GM19468 (cell line): ENCODE measurements around the gene BNIP3.

Experiments
- ATAC-seq: cut with Tn5 transposase; IDR thresholded peaks from one replicate; pipeline ENCODE4 v1.9.1; 2021; ENCODE audit warnings: mild to moderate bottlenecking, moderate library complexity, moderate number of reproducible peaks; ENCODE audit not compliant: unreplicated experiment; ENCODE audit errors: extremely low read depth

The BNIP3 gene, protein sequence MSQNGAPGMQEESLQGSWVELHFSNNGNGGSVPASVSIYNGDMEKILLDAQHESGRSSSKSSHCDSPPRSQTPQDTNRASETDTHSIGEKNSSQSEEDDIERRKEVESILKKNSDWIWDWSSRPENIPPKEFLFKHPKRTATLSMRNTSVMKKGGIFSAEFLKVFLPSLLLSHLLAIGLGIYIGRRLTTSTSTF

DNA sequence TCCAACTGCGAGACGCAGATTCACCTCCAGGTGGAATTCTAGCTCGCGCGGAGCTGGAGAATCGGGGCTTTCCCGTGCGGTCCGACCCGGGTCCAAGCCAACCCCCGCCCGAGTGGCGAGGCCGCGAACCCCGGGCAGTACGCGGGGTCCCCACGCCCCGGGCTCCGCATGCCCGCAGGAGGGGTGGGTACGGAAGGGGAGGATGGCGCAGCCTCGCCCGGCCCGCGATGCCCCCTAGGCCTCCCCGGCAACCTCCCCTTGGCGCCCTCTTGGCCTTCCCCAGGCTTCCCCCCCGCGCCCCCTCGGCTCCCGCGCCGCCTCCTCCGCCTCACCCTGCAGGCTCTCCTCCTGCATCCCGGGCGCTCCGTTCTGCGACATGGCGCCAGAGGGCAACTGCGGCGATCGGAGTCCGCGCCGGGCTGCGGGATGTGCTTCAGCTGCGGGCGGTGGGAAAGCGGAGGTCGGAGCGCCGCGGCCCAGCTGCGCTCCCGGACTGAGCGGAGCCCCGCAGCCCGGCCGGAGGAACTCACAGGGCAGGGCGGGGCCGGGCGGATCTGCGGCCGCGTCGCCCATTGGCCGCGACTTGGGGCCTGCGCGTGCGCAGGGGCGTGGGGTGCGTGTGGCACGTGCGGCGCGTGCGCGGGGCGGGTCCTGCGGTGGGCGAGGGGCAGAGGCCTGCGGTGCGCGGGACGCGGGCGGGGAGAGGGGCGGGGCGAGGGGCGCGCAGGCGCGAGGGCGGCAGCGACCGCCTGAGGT, at the start of gene BNIP3:
Gene BNIP3, minus strand, starts transcription at position 495 of the 756 bp plus-strand sequence. Its CDS starts 117 bp downstream, at position 378.
- peak; percentile 81 for ATAC-seq

GRCh38 chr10:132030898-132031463, 49.3 kb upstream of the BNIP3 start:
- ATAC-seq = no peak

GRCh38 chr10:132028706-132029105, 47.0 kb upstream of the BNIP3 start:
- ATAC-seq = no peak

DNA sequence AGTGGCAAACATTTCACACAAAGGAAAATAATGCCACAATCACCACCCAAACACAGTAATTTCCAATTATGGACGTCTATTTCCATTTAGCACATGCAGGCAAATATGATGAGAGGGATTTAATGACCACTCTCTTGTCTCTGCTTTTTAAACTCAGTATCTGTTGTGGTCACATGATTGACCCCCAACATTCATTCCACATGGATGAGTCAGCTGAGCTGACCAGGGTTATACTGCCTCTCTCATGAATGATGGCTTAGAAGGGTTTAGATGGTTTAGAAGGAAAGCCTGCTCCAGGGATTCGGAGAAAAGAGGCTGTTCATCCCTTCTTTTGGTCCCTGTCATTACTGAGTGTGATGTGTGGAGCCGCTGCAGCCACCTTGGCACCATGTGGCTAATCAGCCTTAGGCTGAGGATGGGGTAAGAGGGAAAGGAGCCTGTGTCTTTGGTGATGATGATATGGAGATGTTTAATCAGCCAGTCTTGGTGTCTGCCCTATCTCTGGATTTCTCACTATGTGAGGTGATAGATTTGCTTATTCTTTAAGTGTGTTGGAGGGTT, 45.8 kb upstream of the BNIP3 start:
- ATAC-seq = no peak

DNA sequence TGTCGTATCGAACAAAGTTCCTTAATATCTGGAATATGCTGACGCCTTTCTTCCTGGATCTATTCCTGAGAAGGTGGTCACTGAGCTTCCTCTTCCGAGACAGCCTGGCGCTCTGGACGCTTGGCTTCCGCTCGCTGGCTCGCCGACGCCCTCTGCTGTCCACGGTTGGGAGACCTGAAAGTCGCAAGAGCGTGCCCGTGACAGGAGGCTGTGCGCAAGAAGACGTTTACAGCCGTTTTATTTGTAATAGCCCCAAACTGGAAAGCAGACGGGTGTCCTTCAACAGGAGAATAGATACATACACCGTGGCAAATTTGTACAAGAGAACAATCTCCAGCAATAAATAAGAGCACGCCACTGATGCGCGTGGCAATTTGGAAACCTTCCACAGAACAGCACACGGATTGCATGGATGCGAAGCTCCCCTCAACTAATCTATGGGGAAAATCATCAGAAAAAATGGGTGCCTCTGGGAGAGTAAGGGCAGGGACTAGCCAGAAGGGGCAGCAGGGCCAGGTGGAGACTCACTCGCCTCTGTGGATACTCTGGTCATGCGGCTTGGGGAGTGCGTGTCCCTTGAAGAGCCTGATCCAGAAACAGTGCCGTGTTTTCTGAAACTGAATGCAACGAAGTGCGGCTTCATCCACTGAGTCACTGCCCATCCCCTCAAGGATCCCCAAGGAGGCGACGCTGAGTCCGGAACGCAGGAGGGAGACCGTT, 41.5 kb upstream of the BNIP3 start:
- no peak for ATAC-seq

DNA sequence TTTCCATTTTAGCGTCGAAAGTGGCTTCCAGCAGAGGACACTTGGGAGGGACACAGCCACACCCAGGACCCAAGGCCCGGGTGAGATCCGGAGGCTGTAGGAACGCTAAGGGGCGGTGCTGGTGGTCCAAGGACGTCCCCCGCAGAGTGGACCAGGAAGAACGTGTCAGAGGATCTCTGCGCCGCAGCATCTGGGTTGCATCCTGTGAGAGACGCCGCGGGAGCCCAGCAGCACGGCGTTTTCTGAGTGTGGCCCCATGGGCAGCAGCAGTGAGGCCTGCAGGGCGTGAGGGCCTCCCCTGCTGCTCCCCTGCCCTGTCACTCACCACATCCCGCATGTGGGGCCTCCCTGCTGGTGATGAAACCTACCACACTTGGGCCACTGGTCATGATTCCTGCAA, 40.5 kb upstream of the BNIP3 start:
- no peak for ATAC-seq

- no peak for ATAC-seq
These were observed 39.9 kb upstream of the BNIP3 start for GRCh38 chr10:132021504-132022143.

- ATAC-seq = no peak
These were observed 39.3 kb upstream of the BNIP3 start for GRCh38 chr10:132021046-132021445.

DNA sequence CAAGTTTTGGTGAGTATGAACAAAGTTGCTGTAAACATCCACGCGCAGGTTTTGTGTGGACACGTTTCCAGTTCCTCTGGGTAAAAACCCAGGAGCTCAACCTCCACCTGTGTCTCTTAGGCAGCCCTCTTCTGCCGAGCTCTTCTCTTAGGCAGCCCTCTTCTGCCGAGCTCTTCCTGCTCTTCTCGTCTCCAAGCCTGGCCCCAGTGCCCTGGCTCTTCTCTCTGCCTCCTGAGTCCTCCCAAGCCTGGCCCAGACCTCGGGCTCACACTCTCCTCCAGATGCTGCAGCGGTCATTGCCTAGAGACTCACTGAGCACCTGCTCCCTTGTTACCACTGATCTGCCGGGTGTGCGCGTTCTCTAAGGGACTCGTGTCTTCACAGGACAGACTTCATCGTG, 38.7 kb upstream of the BNIP3 start:
- no peak for ATAC-seq

DNA sequence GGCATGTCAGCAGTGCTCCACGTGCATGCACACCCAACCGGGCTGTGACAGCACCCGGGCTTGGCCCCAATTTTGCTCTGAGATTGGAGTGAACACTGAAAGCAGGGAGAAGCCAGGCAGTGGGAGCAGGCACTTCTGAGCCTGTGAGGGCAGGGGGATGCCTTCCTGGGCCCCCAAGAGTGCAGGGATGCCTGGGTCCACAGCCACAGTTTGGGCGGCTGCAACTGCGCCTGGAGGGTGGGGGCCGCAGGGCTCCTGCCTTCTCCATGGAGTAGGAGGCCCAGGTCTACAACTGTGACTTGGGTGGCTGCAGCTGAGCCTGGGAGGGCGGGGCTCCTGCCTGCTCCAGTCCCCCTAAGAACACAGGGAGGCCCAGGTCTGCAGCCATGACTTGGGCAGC, 37.6 kb upstream of the BNIP3 start:
- ATAC-seq = no peak

GRCh38 chr10:132018446-132018845, 36.7 kb upstream of the BNIP3 start:
- ATAC-seq = no peak

DNA sequence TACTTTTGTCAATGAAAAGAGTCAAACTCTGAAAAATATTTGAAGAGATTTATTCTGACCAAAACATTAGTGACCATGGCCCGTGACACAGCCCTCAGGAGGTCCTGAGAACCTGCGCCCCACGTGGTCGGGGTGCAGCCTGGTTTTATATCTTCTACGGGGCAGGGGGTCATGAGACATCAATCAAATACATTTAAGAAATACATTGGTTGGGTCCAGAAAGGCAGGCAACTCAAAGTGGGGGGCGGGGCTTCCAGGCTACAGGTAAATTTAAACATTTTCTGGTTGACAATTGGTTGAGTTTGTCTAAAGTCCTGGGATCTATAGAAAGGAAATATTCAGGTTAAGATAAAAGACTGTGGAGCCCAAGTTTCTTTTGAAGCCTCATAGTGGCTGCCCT, 34.8 kb upstream of the BNIP3 start:
- no peak for ATAC-seq

GRCh38 chr10:132011445-132011844, 29.7 kb upstream of the BNIP3 start:
- ATAC-seq = no peak

GRCh38 chr10:132011024-132011423, 29.3 kb upstream of the BNIP3 start:
- no peak for ATAC-seq

GRCh38 chr10:132010483-132010882, 28.8 kb upstream of the BNIP3 start:
- ATAC-seq = no peak

GRCh38 chr10:132009575-132009974, 27.9 kb upstream of the BNIP3 start:
- ATAC-seq = no peak

- no peak for ATAC-seq
These were observed 26.0 kb upstream of the BNIP3 start for GRCh38 chr10:132007681-132008080.

GRCh38 chr10:132006966-132007365, 25.2 kb upstream of the BNIP3 start:
- no peak for ATAC-seq

- no peak for ATAC-seq
These were observed 23.4 kb upstream of the BNIP3 start for GRCh38 chr10:132005147-132005546.

- no peak for ATAC-seq
These were observed 22.3 kb upstream of the BNIP3 start for GRCh38 chr10:132004052-132004451.
